ENCODE measurements around the gene ME1.
"Not testable (repeated sequence)": the region's sequence is repeated elsewhere in the genome, so short reads cannot be mapped to it uniquely, and the experiment has no call there.

The ME1 gene

DNA sequence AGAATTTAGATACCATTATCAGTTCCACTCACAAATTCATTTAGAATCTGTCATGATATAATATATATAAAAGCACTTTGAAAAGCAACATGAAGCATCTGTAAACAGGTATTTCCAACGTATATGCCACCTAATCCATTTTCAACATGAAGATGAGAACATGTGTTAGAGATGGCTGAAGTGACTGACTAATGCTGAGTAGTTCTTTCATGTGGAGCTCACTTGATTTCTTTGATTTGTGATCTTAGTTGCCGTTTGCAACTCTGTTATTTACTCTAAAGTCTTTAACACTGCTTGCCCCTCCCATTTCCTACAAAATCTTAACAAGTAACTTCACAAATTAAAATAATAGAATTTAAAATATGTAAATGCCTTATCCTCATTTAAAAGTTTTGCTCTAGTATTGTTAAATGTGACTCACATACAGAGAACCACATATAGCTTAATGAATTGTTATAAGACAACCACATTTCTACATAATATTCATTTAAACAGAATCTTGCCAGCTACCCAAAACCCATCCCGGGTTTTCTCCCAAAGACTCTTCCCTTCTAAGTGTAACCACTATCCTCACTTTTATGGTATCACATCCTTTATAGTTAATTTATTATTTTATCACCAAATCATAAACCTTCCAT, 78.3 kb downstream of the ME1 start:
- no peak for DNase-seq

- no peak for DNase-seq
Measured at GRCh38 chr6:83343121-83343520, 87.7 kb downstream of the ME1 start.

GRCh38 chr6:83341765-83342164, 89.1 kb downstream of the ME1 start:
- DNase-seq: no peak

DNA sequence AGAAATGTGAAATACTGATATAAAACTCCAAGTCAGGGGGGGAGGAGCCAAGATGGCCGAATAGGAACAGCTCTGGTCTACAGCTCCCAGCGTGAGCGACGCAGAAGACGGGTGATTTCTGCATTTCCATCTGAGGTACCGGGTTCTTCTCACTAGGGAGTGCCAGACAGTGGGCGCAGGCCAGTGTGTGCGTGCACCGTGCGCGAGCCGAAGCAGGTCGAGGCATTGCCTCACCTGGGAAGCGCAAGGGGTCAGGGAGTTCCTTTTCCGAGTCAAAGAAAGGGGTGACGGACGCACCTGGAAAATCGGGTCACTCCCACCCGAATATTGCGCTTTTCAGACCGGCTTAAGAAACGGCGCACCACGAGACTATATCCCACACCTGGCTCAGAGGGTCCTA, 96.9 kb downstream of the ME1 start:
- DNase-seq: not testable (repeated sequence)

- no peak for DNase-seq
Measured at GRCh38 chr6:83333500-83333899, 97.4 kb downstream of the ME1 start.

GRCh38 chr6:83314693-83315092, 116.2 kb downstream of the ME1 start:
- DNase-seq: no peak

DNA sequence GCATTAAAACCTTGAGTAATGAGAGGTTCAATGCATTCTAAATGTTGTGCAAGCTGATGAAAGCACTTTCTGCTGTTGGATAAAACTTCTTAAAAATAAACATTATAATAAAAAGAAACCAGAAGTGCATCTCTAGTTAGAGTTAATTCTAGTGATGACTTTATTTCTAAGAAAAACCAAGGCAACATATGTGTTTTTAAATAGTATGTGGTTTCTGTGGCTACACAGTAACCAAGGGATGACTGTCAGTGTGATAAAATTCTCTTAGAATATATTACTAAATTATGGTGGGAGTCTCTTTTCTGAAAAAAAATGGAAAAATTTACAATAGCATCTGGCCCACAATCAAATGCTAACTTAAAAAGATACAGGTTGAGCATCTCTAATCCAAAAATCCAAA, 117.0 kb downstream of the ME1 start:
- DNase-seq: no peak

DNA sequence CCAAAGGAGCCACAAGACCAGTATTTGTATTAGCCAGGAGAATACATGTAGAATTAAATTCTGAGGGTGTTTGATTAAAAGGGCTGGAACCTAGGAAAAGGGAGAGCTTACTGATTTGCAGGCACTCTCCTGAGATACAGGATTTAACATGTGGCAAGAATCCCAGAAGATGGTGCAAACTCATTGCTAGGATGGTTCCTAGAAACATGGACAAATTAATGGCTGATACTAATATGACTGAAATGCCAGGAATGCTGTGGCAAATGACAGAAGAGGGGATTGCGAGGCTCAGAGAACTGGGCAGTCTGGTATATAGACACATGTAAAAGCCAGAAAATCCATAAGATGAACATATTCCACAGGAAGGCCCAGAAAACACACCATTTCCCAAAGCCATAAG, 119.6 kb downstream of the ME1 start:
- peak; percentile 74 for DNase-seq

DNA sequence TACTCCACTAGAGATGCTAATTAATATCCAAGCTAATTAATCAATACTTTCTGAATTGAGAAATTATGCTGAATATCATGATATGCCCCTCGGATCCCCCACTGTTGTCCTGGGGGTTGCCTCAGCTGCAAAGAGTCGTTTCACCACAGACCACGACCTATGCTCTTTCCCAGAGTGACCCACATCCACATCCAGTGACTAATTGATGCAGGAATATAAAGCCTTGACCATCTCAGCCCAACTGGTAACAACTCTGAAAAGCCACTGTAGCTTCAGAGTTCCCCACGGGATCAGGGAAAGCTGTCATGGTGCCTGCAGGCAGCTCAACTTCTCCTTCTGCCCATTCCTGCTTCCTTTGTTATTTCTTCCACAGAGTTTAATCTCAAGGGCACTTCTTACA, 120.8 kb downstream of the ME1 start:
- no peak for DNase-seq

DNA sequence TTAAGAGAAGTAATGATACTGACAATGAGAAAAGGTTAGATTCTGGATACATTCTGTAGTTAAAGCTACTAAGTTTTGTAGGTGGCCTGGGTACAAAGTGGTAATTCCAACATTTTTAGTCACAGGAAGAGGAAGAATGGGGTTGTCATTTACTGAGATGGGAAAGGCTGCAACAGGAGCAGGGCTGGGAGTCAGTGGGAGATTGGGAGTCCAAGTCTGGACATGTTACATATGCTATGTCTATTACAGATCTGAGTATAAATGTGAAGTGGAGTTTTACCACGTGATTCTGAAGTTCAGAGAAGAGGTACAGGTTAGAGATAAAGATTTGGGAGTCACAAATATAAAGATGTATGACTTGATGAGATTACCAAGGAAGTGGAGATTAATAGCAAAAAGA, 121.5 kb downstream of the ME1 start:
- DNase-seq: no peak

DNA sequence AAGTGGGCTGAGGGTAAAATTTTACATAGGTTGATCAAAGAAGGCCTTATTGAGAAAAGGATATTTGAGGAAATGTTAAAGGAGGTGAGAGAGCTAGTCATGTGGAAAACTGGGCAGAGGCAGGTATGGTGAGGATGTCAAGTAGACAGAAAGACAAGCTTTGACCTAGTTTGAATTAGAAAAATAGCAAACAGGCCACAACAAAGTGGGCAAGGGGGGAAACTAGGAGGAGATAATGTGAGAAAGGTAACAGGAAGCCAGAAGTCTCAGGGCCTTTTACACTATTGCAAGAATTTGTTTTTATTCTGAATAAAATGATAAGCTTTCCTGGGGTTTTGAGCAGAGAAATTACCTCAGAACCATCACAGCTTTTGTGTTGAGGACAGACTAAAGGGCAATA, 122.0 kb downstream of the ME1 start:
- DNase-seq: no peak

- DNase-seq: no peak
Measured at GRCh38 chr6:83307849-83308248, 123.0 kb downstream of the ME1 start.

GRCh38 chr6:83303426-83303825, 127.4 kb downstream of the ME1 start:
- no peak for DNase-seq

GRCh38 chr6:83294676-83295075, 136.2 kb downstream of the ME1 start:
- DNase-seq: no peak

- DNase-seq: no peak
Measured at GRCh38 chr6:83292900-83293843, 137.7 kb downstream of the ME1 start.

DNA sequence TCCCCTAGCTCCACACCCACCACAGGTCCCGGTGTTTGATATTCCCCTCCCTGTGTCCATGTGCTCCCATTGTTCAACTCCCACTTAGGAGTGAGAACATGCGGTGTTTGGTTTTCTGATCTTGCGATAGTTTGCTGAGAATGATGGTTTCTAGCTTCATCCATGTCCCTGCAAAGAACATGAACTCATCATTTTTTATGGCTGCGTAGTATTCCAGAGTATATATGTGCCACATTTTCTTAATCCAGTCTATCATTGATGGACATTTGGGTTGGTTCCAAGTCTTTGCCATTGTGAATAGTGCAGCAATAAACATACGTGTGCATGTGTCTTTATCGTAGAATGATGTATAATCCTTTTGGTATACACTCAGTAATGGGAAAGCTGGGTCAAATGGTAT, 143.6 kb downstream of the ME1 start:
- not testable (repeated sequence) for DNase-seq

GRCh38 chr6:83285917-83286316, 144.9 kb downstream of the ME1 start:
- DNase-seq: no peak

DNA sequence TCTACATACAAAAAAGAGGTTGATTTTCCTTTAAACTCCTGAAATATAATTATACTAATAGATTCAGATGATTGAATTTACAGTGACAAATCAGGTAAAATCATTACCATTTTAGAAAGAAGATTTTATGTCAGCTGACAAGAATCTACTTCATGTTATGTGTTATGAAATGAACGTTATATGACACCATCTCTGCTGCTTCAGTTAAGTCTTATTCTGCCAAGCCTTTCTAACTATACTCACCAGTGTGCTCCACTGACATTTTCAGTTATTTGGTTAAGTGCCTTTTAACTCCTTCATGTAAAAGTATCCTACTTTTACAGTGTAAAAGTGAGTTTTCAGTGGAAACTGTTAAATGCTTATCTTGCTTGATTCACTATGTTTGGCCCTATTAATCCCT, 157.3 kb downstream of the ME1 start:
- DNase-seq: peak; percentile 11

- peak; percentile 86 for DNase-seq
Measured at GRCh38 chr6:83270971-83271719, 159.7 kb downstream of the ME1 start.

DNA sequence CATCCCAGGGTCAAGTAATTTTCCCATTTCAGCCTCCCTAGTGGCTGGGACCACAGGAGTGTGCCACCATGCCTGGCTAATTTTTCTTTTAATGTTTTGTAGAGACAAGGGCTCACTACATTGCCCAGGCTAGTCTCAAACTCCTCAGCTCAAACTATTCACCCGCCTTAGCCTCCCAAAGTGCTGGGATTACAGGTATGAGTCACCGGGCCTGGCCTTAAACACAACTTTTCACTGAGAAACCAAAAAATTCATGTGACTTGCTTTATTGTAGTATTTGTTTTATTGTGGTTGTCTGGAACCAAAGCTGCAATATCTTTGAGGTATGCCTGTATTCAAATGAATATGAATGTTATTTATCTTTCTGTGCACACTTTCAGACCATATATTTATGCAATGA, 165.5 kb downstream of the ME1 start:
- peak; percentile 55 for DNase-seq

- no peak for DNase-seq
Measured at GRCh38 chr6:83260577-83260976, 170.3 kb downstream of the ME1 start.

- DNase-seq: no peak
Measured at GRCh38 chr6:83258517-83258916, 172.3 kb downstream of the ME1 start.

- DNase-seq: no peak
Measured at GRCh38 chr6:83257791-83258190, 173.1 kb downstream of the ME1 start.
